DOHH2 (cell line): Measurements from ENCODE around the gene HLF.

ENCODE experiments used
- EZH2phosphoT487 ChIP-seq: fragments of 200-600 bp; sonication (generic); IDR thresholded peaks from 2 replicates; pipeline ENCODE4 v1.6.1; 2017; ENCODE audit warnings: borderline replicate concordance, mild to moderate bottlenecking, antibody characterized with exemption, low read length, moderate library complexity, mixed read lengths
- TF ChIP-seq, protein P1 (sequence below): fragments of 200-600 bp; sonication (generic); IDR thresholded peaks from one replicate; pipeline ENCODE4 v1.5.1; 2014; ENCODE audit warnings: antibody characterized with exemption, mild to moderate bottlenecking, low read depth, low read length; ENCODE audit not compliant: poor library complexity, severe bottlenecking

DNA sequence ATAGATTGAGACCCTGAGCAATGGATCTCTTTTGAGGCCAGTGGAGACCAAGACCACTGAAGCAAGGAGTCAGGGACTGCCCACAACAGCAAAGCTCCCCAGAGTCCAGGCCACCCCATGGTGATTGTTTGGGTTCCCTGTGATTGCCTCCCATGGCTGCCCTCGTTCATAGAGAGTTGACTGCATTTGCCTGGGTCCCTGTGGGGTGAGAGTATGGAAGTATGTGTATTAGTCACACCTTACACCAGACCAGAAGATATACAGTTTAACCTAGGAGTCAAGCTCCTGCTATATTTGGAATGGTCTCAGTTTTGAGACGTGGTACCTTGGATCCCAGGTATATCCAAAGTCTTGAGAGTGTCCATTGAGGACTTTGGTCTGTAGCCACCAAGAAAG is 20.2 kb downstream of the HLF start:
- TF ChIP-seq, protein P1, sequence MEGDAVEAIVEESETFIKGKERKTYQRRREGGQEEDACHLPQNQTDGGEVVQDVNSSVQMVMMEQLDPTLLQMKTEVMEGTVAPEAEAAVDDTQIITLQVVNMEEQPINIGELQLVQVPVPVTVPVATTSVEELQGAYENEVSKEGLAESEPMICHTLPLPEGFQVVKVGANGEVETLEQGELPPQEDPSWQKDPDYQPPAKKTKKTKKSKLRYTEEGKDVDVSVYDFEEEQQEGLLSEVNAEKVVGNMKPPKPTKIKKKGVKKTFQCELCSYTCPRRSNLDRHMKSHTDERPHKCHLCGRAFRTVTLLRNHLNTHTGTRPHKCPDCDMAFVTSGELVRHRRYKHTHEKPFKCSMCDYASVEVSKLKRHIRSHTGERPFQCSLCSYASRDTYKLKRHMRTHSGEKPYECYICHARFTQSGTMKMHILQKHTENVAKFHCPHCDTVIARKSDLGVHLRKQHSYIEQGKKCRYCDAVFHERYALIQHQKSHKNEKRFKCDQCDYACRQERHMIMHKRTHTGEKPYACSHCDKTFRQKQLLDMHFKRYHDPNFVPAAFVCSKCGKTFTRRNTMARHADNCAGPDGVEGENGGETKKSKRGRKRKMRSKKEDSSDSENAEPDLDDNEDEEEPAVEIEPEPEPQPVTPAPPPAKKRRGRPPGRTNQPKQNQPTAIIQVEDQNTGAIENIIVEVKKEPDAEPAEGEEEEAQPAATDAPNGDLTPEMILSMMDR: no peak
- TF ChIP-seq EZH2phosphoT487: no peak
